Nephron progenitor cell (in vitro differentiated cells): ENCODE data around the gene SOS2.
"Not testable (repeated sequence)": the region's sequence is repeated elsewhere in the genome, so short reads cannot be mapped to it uniquely, and the experiment has no call there.

Experiments
- DNase-seq: peaks from one replicate; pipeline ENCODE4 v3.0.0; 2021
- H3K27ac Mint-ChIP-seq: 2 replicates; pipeline ENCODE4 v1.8.0; 2021; ENCODE audit warnings: mild to moderate bottlenecking, moderate library complexity, mixed read lengths
- H3K27me3 Mint-ChIP-seq: 2 replicates; pipeline ENCODE4 v1.8.0; 2021; ENCODE audit warnings: mild to moderate bottlenecking, low read depth, mixed read lengths; ENCODE audit not compliant: poor library complexity
- H3K36me3 Mint-ChIP-seq: 2 replicates; pipeline ENCODE4 v1.8.0; 2021; ENCODE audit warnings: low read depth, mixed read lengths
- H3K4me1 Mint-ChIP-seq: 2 replicates; pipeline ENCODE4 v1.8.0; 2021; ENCODE audit warnings: mixed read lengths
- H3K4me3 Mint-ChIP-seq: 2 replicates; pipeline ENCODE4 v1.8.0; 2021; ENCODE audit warnings: mild to moderate bottlenecking, moderate library complexity, mixed read lengths
- H3K9me3 Mint-ChIP-seq: 2 replicates; pipeline ENCODE4 v1.8.0; 2021; ENCODE audit warnings: mild to moderate bottlenecking, moderate library complexity, mixed read lengths
- CTCF ChIP-seq: fragments of 200-600 bp; sonication (generic); IDR thresholded peaks from 2 replicates; pipeline ENCODE4 v1.5.0; 2021; ENCODE audit warnings: antibody characterized with exemption

SOS2 gene

DNA sequence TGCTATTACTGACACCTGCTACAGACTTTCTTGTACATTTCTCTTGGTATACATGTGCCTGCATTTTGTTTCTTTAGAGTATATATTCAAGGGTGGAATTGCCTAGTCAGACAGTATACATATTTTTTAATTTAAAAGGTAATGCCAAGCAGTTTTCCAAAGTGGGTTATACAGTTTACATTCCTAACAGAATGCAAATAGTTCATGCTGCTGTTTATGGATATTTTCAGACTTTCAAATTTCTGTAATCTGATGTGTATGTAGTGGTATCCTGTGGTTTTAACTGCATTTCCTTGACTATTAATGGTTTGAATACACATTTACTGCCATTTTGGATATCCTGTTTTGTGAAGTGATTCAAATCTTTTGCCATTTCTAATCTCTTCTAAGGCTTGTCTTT is 59.5 kb downstream of the SOS2 start:
- no peak for DNase-seq
- no peak for TF ChIP-seq CTCF
- no peaks in the 10 kb centered on the region for H3K9me3 Mint-ChIP-seq
- no peak overlapping the region for H3K4me3 Mint-ChIP-seq
- no peak overlapping the region for H3K27ac Mint-ChIP-seq
- peaks cover 26% of the 10 kb centered on the region for H3K36me3 Mint-ChIP-seq
- no peaks in the 10 kb centered on the region for H3K27me3 Mint-ChIP-seq
- no peaks in the 10 kb centered on the region for H3K4me1 Mint-ChIP-seq

DNA sequence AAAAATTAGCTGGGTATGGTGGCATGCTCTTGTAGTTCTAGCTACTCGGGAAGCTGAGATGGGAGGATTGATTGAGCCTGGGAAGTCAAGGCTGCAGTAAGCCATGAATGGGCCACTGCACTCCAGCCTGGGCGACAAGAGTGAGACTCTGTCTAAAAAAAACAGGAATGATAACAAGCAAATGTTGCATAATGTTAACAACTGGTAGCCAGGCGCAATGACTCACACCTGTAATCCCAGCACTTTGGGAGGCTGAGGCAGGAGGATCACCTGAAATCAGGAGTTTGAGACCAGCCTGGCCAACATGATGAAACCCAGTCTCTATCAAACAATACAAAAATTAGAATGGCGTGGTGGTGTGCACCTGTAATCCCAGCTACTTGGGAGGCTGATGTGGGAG is 64.0 kb downstream of the SOS2 start:
- H3K4me3 Mint-ChIP-seq, H3K27ac Mint-ChIP-seq, DNase-seq, H3K27me3 Mint-ChIP-seq, H3K4me1 Mint-ChIP-seq, H3K9me3 Mint-ChIP-seq: not testable (repeated sequence)
- H3K36me3 Mint-ChIP-seq = peaks cover 22% of the 10 kb centered on the region

DNA sequence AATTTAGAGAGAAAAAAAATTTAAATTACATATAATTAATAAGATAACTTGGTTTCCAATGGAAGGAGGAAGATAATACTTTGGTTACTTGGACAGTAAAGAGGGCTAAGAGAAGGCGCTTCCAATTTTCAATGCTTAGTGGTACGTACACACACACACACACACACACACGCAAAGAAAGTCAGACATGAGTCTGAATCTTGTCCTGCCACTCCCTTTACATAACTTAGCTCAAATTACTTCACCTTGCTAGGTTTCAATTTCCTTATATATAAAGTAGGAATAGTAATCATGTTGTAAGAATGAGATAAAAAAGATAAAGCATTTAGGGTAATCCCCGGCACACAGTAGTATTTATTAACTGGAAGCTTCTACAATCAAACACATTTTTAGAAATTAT is 75.3 kb downstream of the SOS2 start:
- Mint-ChIP-seq H3K4me1 (no peaks in the 10 kb centered on the region), H3K27me3 (no peaks in the 10 kb centered on the region), H3K27ac (no peak overlapping the region), H3K36me3 (peaks cover 33% of the 10 kb centered on the region), H3K9me3 (no peaks in the 10 kb centered on the region), H3K4me3 (no peak overlapping the region)
- DNase-seq = no peak
- no peak for TF ChIP-seq CTCF

GRCh38 chr14:50148799-50149198 is 82.6 kb downstream of the SOS2 start:
- no peak overlapping the region for H3K4me3 Mint-ChIP-seq
- no peaks in the 10 kb centered on the region for H3K4me1 Mint-ChIP-seq
- no peak overlapping the region for H3K27ac Mint-ChIP-seq
- no peak for DNase-seq
- peaks cover 35% of the 10 kb centered on the region for H3K36me3 Mint-ChIP-seq
- no peak for TF ChIP-seq CTCF
- H3K9me3 Mint-ChIP-seq = no peaks in the 10 kb centered on the region
- no peaks in the 10 kb centered on the region for H3K27me3 Mint-ChIP-seq

DNA sequence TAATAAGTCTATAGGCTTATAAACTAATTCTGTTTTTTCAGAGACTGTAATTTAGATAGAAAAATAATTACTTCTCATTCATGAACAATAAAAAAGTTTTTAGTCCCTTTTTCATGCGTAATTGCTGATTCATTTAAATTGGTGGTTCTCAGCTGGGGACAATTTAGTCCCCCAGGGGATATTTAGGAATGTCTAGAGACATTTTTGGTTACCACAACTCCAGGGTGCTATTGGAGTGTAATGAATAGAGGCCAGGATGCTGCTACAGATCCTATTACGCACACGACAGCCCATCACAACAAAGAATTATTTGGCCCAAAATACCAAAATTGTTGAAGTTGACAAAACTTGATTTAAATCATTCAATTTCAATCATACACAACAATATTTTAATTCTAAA is 92.2 kb downstream of the SOS2 start:
- DNase-seq = no peak

GRCh38 chr14:50127802-50128201 is 103.6 kb downstream of the SOS2 start:
- no peak for DNase-seq
- peaks cover 68% of the 10 kb centered on the region for H3K36me3 Mint-ChIP-seq

More for the DNA sequence above, 92.2 kb downstream of the SOS2 start:
- H3K9me3 Mint-ChIP-seq = no peaks in the 10 kb centered on the region
- peaks cover 11% of the 10 kb centered on the region for H3K36me3 Mint-ChIP-seq
- H3K4me1 Mint-ChIP-seq = no peaks in the 10 kb centered on the region
- no peak overlapping the region for H3K4me3 Mint-ChIP-seq
- no peak overlapping the region for H3K27ac Mint-ChIP-seq
- no peak for TF ChIP-seq CTCF
- H3K27me3 Mint-ChIP-seq = no peaks in the 10 kb centered on the region

More at GRCh38 chr14:50127802-50128201, 103.6 kb downstream of the SOS2 start:
- H3K9me3 Mint-ChIP-seq = peaks cover 8% of the 10 kb centered on the region
- H3K27me3 Mint-ChIP-seq = no peaks in the 10 kb centered on the region
- H3K27ac Mint-ChIP-seq = no peak overlapping the region
- H3K4me3 Mint-ChIP-seq = no peak overlapping the region
- TF ChIP-seq CTCF = no peak
- H3K4me1 Mint-ChIP-seq = peaks cover 12% of the 10 kb centered on the region
